AG04449 (cell line): ENCODE measurements around the gene TIMELESS.

ENCODE experiments used
- CTCF ChIA-PET: fragments of 350-600 bp; formaldehyde crosslinking; extraction: SDS; loops from one replicate; lab custom pipeline; 2021; ENCODE audit warnings: antibody characterized with exemption; lab: Yijun Ruan, JAX
- POLR2A ChIA-PET: fragments of 400-600, 350-600 bp; formaldehyde crosslinking; extraction: SDS; loops from one replicate; lab custom pipeline; 2020; ENCODE audit warnings: antibody characterized with exemption, inconsistent platforms; lab: Yijun Ruan, JAX
- DNase-seq: peaks from one replicate; pipeline ENCODE4 v3.0.0-alpha.2; 2010; ENCODE audit warnings: low read depth, low spot score
- H3K4me3 ChIP-seq: 2 replicates; pipeline ENCODE4 v1.5.1; 2011; ENCODE audit warnings: low read depth, mild to moderate bottlenecking, control low read depth, low read length
- CTCF ChIP-seq: IDR thresholded peaks from one replicate; pipeline ENCODE4 v1.5.1; 2011; ENCODE audit warnings: mild to moderate bottlenecking, moderate library complexity, low read length, control low read depth, inconsistent platforms; ENCODE audit not compliant: insufficient read depth; ENCODE audit errors: missing control alignments

Gene TIMELESS

GRCh38 chr12:56468216-56469006 is 19.2 kb upstream of the TIMELESS start, which contains the start of gene SPRYD4:
SPRYD4 (plus strand) TSS chr12:56468578; CDS start chr12:56468592, 14 bp downstream.
- CTCF ChIA-PET = interaction anchor here (0.6 to 1.3 kb wide), 5 partner anchors 14 to 278 kb away, joined by 3 read pairs; partner anchors contain the start of genes ANKRD52, CNPY2 and MIP
- DNase-seq = peak; percentile 36
- TF ChIP-seq CTCF = peak; percentile 50
- POLR2A ChIA-PET = interaction anchor here (0.6 kb wide), 1 partner anchor 254 kb away, joined by 3 read pairs; no protein-coding TSS in a partner anchor
- H3K4me3 ChIP-seq = peak within 1 kb of the TSS; percentile 84

- no peak overlapping the region for H3K4me3 ChIP-seq
- POLR2A ChIA-PET = interaction anchor here (0.9 kb wide), 1 partner anchor 104 kb away, joined by 3 read pairs; no protein-coding TSS in a partner anchor
- no peak for TF ChIP-seq CTCF
- no peak for DNase-seq
- CTCF ChIA-PET = interaction anchor here (0.6 to 6.8 kb wide), 17 partner anchors 11 to 271 kb away, joined by 3 to 100 read pairs (median 15); partner anchors contain the start of genes ANKRD52, APOF, CNPY2 and COQ10A
Observed at GRCh38 chr12:56462565-56462964, 13.3 kb upstream of the TIMELESS start.

- POLR2A ChIA-PET = interaction anchor here (1.1 kb wide), 1 partner anchor 145 kb away, joined by 3 read pairs; the partner anchor contains the start of gene CNPY2
- no peak overlapping the region for H3K4me3 ChIP-seq
- no peak for DNase-seq
- CTCF ChIA-PET = interaction anchor here (1.0 to 6.8 kb wide), 11 partner anchors 10 to 272 kb away, joined by 3 to 100 read pairs (median 6); partner anchors contain the start of genes ANKRD52, APOF, CNPY2 and COQ10A
- no peak for TF ChIP-seq CTCF
Observed at GRCh38 chr12:56461235-56462159, 12.3 kb upstream of the TIMELESS start.

GRCh38 chr12:56457817-56458216 is 8.6 kb upstream of the TIMELESS start:
- ChIA-PET CTCF (interaction anchor here (0.9 to 1.1 kb wide), 2 partner anchors 141 to 201 kb away, joined by 3 read pairs; no protein-coding TSS in a partner anchor), POLR2A (no interaction called here)
- no peak for DNase-seq
- TF ChIP-seq CTCF = no peak
- H3K4me3 ChIP-seq = no peak overlapping the region

GRCh38 chr12:56454557-56454956 is 5.3 kb upstream of the TIMELESS start, which contains the start of gene MIP:
MIP (minus strand) TSS chr12:56454657; CDS start chr12:56454613, 44 bp downstream.
- DNase-seq = no peak
- no peak within 1 kb of the TSS for H3K4me3 ChIP-seq
- ChIA-PET POLR2A (no interaction called here), CTCF (interaction anchor here (0.7 to 8.8 kb wide), 3 partner anchors 9 to 96 kb away, joined by 3 to 100 read pairs (median 4); no protein-coding TSS in a partner anchor)
- no peak for TF ChIP-seq CTCF
